CD4-positive, alpha-beta T cell treated with Interleukin-4 for 4 hours (primary cell): ENCODE results near the gene FOXD4.
"Not testable (repeated sequence)": the region's sequence is repeated elsewhere in the genome, so short reads cannot be mapped to it uniquely, and the experiment has no call there.

Experiments used
- DNase-seq: peaks from one replicate; pipeline ENCODE4 v3.0.0-alpha.2; 2020

FOXD4 gene

DNA sequence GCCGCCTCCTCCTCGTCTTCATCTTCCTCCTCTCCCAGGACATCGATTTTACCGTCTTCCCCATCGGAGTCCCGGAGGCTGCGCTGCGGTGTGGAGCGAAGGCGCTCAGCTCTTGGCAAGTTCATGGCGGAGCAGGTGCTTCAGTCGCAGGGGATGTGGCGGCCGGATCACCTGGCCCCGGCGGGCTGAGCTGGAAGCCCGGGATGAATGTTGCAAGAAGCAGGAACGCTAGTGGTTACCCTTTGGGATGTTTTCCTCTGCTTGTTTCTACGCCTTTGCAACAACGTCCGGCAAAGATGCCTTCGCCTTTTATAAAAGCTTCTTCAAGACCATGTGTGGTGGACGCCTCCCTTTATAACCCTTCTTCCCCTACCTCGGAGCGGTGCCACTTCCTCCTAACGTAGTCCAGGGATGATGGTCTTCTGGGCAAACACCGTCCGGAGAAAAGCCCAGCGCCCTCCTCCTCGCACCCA, at the start of gene FOXD4:
TSS of gene FOXD4 (minus strand) at position 423 of the 473 bp plus-strand sequence. CDS start at position 125, 298 bp downstream.
- not testable (repeated sequence) for DNase-seq

GRCh38 chr9:159871-160270, 41.7 kb upstream of the FOXD4 start:
- DNase-seq: not testable (repeated sequence)

- DNase-seq: not testable (repeated sequence)
Observed at GRCh38 chr9:151173-151572, 33.0 kb upstream of the FOXD4 start.

GRCh38 chr9:139880-140279, 21.7 kb upstream of the FOXD4 start:
- DNase-seq: not testable (repeated sequence)

DNA sequence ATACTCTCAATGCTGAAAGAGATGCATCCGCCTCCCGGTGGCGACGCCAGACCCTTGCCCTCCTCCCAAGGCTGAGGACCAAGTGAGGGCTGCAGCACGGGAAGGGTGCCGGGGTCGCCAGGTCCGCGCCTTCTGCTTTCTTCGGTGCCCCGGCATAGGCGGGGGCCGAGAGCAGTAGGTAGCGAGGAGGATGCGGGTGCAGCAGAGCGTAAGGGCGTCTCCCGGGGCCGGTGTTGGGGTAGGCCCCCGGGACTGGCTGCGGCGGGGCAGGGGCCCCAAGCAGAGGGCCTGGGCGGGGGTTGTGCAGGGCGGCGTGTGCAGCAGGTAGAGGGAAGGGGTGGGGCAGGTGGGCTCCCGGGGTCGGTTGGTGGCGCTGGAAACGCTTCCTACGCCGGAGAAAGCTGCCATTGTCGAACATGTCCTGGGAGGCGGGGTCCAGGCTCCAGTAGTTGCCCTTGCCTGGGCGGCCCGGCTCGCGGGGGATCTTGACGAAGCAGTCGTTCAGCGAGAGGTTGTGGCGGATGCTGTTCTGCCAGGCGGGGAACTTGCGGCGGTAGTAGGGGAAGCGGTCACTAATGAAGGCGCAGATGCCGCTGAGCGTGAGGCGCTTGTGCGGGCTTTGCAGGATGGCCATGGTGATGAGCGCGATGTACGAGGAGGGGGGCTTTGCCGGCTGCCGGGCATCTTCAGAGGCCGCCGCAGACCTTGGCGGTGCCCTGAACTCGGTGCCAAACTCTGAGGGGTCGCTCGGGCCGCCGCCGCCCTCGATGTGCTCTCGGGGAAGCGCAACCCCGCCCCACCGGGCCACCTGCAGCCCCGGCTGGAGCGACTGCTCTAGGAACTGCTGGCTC, 848 bp downstream of the FOXD4 start:
- DNase-seq: not testable (repeated sequence)

- not testable (repeated sequence) for DNase-seq
Observed at GRCh38 chr9:116239-117077, 1.8 kb downstream of the FOXD4 start.

DNA sequence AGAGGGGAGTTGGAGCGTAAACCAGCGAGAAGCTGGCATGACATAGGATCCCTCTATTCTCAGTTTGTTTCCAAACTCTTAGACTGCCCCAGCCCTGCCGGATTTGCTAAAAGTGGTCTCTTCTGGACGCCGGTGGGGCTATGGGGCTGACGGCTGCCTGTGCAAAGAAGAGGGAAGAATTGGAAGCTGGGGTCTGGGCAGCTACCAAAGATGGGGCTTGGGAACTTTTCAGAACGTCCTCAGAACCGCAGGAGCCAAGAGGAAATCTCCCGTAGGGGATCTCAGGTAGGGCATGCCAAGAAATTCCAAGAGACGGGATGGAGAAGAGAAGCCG, 3.1 kb downstream of the FOXD4 start:
- not testable (repeated sequence) for DNase-seq

DNA sequence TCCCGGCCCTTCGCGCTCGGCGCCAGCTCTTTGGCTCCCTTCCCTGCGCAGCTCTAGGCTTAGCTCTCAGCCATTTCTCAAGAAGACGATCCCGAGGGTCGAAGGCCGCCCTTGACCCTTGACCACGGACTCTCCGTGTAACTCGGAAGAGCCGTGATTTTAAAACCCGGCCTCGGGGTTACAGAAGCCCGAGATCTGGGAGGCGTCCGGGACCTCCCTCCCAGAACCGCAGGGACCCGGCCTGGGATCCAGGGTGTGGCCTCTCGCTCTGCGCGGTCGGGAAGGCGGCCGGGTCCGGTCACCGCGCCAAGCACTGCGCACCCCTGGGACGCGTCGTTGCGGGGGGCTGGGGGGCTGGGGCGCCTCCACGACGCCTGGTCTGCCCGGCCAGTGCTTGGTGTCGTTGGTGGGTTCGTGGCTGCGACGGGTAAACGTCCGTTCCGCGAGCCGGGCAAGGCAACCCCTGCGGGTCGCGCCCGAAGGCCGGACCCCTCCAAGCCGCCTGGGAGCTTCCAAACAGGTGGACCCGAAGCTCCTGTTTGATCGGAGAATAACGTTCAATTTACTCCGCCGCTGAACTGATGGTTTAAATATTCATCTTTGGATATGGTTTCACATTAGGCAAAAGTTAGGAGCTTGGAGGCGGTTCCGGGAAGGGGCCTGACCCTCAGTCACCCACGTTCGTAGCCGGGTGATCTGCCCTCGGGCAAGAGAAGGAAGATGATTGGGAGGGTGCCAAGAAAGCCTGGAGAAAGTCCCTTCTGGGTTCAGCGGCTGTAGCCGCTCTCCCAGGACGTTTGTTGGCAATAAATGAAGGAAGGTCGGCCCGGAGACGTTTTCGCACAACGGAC, 3.7 kb downstream of the FOXD4 start:
- DNase-seq: not testable (repeated sequence)

GRCh38 chr9:113468-114266, 4.5 kb downstream of the FOXD4 start:
- peak; percentile 6 for DNase-seq

- DNase-seq: not testable (repeated sequence)
Observed at GRCh38 chr9:112589-113467, 5.4 kb downstream of the FOXD4 start.

GRCh38 chr9:110672-111071, 7.5 kb downstream of the FOXD4 start:
- DNase-seq: not testable (repeated sequence)

- not testable (repeated sequence) for DNase-seq
Observed at GRCh38 chr9:109540-109939, 8.7 kb downstream of the FOXD4 start.

DNA sequence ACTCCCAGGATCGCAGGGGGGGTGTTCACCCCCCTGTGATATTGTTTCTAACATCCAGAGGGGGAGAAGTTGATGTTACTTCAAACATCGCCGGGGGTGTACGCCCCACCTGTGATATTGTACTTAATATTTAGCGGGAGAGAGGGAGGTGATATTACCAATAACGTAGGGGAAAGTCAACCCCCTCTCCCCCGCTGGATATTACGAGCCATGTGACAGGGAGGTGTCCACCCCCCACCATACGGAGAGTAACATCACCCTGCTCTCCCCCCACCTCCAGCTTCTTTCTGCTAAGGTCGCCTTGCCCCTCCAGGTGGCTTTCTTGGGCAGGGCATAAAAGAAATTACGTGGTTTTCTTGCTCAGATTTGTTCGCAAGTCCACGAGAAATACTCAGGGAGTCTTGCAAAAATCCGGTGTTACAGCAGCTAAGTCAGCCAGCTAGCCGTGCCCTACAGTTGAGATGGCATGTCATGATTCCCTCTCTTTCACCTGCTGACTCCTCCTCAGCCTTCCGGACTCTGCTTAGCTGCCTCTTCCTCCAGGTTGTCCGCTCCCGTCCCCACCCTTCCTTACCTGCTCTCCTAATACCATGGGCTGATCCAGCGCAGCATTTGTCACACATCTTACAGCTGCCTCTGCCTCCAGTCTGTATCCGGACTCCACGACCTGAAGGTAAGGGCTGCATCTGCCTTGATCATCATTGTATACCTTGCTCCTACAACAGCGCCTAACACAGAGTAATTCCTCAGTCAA, 9.3 kb downstream of the FOXD4 start:
- not testable (repeated sequence) for DNase-seq

DNA sequence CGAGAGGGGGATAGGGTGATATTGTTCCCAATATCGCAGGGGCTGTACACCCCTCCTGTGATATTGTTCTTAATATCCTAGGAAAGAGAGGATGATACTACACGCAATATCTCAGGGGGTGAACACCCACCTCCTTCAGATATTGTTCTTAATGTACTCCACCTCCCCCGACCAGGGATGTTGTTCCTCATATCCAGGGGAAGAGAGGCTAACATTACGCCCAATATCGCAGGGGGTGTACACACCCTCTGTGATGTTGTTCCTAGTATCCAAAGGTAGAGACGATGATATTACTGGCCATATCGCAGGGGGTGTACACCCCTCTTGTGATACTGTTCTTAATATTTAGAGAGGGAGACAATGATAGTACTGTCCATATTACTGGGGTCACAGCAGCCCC, 12.2 kb downstream of the FOXD4 start:
- not testable (repeated sequence) for DNase-seq

DNA sequence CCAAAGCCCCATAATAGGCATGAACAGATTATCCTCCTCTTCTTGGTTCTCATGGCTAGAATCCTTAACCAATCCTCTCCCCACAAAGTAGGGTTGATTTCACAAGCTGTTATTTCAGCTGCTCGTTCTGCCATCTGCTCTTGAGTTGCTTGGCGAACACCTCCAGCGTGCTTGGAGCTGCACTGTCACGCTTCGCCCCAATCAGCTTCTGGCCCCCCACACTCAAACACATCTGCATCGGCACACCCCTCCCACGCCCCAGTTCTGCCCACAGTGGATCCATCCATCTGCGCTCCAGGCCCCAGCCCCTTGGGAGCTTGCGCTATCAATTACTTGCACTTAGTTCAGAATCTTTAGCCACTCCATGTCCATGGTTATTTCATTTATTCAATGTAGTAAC, 17.8 kb downstream of the FOXD4 start:
- DNase-seq: not testable (repeated sequence)

- DNase-seq: not testable (repeated sequence)
Observed at GRCh38 chr9:99867-100266, 18.4 kb downstream of the FOXD4 start.

DNA sequence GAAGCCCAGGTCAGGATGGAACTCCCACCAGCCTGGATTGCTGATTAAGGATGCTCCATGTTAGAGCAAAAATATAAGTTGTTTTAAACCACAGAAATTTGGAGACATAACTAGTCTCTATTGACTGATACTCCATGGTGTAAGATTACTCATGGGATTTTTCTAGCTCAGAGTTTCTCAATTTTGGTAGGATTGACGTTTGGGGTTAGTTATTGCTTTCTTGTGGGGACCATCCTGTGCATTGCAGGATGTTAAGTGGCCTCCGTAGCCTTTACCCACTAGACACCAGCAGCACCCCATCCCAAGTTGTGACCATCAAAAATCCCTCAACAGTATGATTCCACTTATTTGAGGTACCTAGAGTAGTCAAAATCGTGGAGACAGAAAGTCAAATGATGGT, 19.4 kb downstream of the FOXD4 start:
- DNase-seq: not testable (repeated sequence)

DNA sequence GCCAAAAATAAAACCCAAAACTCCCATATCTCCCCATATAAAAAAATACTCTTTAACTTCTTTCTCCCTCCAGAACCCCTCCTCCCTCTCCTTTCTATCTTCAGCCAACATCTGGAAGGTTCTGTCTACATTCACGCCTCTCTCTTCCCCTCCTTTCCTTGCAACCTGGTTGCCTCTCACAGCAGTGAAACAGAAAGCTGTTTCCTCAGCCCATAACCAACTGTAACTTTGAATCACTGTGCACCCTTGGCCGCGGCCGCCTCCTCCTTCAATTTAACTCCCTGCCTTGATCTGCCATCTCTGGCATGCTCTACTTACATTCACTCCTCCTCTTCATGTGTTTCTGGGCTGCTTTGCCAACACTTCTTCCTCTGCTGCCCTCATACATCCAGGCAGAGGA, 23.2 kb downstream of the FOXD4 start:
- not testable (repeated sequence) for DNase-seq

- DNase-seq: not testable (repeated sequence)
Observed at GRCh38 chr9:94323-94722, 23.9 kb downstream of the FOXD4 start.

DNA sequence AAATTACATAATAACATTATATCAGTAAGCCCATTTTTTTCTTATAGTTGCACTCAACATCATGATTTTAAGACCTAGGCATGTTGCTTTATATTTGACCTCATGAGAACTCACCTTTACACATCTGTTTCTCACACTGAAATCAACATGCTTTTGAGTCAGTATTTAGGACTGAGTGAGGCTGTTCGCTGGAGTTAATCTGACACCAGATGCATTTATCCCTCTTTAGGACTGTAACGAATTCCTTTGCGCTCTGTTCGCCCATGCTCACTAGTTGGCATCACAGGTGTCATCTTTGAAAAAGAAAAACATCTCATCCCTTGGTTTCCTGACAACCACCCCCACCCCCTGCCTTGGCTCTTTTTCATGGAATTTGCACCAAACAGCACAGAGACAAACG, 24.3 kb downstream of the FOXD4 start:
- not testable (repeated sequence) for DNase-seq
